ENCODE results near the gene LSAMP.
"Not testable (repeated sequence)": the region's sequence is repeated elsewhere in the genome, so short reads cannot be mapped to it uniquely, and the experiment has no call there.

The LSAMP gene

DNA sequence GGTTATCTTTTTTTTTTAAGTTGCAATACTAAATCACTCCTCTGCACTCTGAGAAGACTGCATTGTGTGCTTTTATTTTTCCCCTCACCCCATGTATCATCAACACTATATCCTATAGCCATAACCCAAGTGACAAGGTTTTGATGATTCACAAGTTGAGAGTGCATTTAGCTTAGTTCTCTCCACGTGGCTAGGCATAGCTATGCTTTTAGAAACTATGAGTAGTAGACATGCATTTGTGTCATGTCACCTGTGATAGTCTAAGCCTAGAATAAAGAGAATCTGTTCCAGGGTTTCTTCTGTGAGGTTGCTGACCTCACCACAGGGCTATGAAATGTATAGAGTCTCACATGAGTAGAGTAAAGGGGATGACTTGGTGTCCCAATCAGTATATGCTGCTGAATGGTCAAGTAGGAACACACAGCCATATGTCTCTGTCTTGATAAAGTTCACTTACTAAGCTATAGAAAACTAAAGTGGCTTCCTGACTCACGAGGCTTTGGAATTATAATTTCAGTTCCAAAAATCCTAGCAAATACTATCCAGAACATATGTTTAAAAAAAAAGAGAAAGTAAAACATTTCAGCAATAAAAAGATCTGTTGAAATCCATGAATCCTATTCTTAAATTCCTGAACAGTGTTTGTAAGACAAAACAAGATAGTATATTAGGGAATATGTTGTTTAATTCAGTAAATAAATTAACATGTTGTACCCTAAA, 206.3 kb downstream of the LSAMP start:
- no peaks in the 10 kb centered on the region for H3K9me3 Mint-ChIP-seq
- no peak overlapping the region for H3K4me3 Mint-ChIP-seq
- H3K4me1 Mint-ChIP-seq = no peaks in the 10 kb centered on the region
- H3K27ac Mint-ChIP-seq = no peak overlapping the region
- DNase-seq (no peak), ATAC-seq (no peak)
- no peaks in the 10 kb centered on the region for H3K27me3 Mint-ChIP-seq
- no peaks in the 10 kb centered on the region for H3K36me3 Mint-ChIP-seq (ENCODE audit: low read depth)

DNA sequence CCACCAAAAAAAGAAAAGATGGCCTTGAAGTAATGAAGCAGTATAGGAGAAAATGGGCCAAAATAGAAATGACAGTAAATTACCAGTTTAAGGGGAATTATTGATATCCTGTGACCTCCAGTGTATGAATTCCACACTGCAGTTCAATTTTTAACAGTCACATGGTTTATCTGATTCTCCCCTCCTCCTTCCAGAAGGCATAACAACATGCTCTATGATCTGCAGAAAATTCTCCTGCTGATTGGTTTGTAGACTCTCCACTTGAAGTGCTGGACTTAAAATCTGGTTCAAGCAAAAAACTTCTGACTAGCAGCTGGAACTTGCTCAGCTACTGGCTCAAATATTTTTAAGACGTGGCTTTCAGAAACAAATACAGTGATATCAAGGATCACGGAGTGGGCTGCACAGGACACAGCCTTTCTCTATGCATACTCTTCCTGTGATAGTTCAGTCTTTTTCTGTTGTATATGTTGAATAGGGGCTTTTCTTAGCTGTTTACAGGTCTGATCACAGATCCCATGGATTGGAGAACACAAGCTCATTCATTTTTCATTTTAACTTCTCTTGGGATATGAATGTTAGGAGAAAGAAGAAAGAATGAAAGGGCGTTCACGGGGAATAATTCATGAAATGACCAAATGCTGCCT, 211.5 kb downstream of the LSAMP start:
- Mint-ChIP-seq H3K4me3 (no peak overlapping the region), H3K9me3 (no peaks in the 10 kb centered on the region), H3K36me3 (ENCODE audit: low read depth) (no peaks in the 10 kb centered on the region), H3K27ac (no peak overlapping the region), H3K4me1 (no peaks in the 10 kb centered on the region), H3K27me3 (no peaks in the 10 kb centered on the region)
- DNase-seq = no peak
- no peak for ATAC-seq

DNA sequence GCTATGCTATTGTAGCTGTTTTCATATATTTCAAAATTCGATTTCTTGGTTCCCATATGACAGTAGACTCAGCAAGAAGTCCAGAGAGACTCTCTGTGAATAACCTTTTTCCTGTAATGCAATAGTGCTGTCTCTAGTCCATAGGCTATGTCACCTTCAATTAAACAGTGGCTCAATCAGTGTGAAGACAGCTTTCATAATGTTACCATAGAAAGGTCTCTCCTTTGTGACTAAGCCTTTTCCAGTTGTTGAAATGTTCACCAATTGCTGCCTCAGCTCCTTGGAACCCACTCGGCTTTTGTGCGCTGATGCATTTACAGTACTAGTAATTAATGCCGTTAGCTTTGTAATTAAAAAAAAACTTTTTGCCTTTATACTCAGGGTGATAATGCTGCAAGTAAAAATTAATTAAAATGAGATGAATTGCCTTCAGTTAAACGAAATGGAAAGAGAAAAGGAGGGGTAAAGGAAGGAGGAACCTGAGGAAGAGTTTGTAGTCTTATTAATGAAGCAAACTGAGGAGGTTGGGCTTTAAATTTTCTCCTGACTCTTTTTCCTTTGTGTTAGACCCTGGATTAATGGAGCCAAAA, 214.8 kb downstream of the LSAMP start:
- Mint-ChIP-seq H3K9me3 (peaks cover 9% of the 10 kb centered on the region), H3K27me3 (no peaks in the 10 kb centered on the region), H3K4me3 (no peak overlapping the region), H3K4me1 (no peaks in the 10 kb centered on the region), H3K27ac (no peak overlapping the region), H3K36me3 (ENCODE audit: low read depth) (no peaks in the 10 kb centered on the region)
- no peak for DNase-seq
- ATAC-seq = no peak

DNA sequence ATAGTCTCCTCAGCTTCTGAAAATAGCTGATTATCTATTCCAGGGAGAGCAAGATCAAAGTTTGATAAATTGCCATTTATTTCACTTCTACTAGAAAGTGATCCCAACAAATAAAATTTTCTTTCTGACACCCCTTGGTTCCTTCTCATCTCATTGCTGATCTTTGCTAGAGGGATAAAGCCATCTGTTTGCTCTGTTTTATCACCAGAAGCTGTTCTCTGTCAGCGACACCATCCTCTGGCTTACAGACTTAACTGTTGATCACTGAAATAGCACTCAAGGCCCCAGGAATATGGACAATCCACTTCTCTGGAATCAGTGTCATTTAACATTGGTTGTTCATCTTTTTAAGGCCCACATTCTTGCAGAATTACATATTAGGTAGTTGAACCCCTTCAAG, 219.0 kb downstream of the LSAMP start:
- Mint-ChIP-seq H3K4me3 (no peak overlapping the region), H3K9me3 (peaks cover 9% of the 10 kb centered on the region), H3K27ac (no peak overlapping the region), H3K4me1 (no peaks in the 10 kb centered on the region), H3K36me3 (ENCODE audit: low read depth) (no peaks in the 10 kb centered on the region), H3K27me3 (no peaks in the 10 kb centered on the region)
- no peak for ATAC-seq
- DNase-seq = no peak

DNA sequence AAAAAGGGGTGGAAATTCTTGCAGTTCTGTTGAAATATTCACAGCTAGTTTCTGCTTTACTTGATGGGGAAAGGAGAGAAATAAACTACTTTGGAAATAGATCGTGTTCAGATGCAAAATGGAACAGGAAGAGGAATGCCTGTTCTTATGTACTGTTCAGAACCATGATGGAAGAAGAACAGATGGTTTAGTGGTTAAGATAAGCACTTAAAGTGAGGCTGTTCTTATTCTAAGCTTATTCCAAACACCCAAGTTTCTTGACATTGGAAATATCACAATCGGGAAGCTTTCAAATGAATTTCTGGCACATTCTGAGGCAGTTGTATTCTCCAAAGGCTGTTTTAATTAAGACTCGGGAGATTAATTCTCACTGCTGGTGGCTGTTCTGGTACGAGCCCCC, 228.5 kb downstream of the LSAMP start:
- no peak for ATAC-seq
- Mint-ChIP-seq H3K9me3 (peaks cover 3% of the 10 kb centered on the region), H3K4me3 (no peak overlapping the region), H3K36me3 (ENCODE audit: low read depth) (no peaks in the 10 kb centered on the region), H3K27ac (no peak overlapping the region), H3K27me3 (no peaks in the 10 kb centered on the region), H3K4me1 (no peaks in the 10 kb centered on the region)
- DNase-seq = no peak

DNA sequence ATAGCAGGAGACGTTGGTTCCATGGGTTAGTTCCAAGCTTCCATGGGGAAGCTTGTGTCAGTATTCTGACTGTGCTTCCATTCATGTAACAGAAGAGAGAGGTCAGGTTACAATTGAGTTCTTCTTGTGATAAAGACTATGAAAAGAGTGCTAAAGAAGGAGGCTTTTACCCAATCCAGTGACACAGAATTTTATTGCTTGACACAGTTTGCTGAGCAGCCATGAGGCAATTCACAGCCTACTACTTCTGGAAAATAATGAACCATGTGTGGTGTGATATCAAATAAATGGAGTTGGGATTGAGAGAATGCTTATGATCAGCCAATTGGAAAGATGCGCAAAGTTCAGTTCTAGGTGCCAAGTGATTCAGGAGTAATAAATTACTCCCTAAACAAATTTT, 233.4 kb downstream of the LSAMP start:
- H3K27ac Mint-ChIP-seq = no peak overlapping the region
- ATAC-seq (no peak), DNase-seq (no peak)
- H3K4me1 Mint-ChIP-seq = no peaks in the 10 kb centered on the region
- no peaks in the 10 kb centered on the region for H3K27me3 Mint-ChIP-seq
- peaks cover 9% of the 10 kb centered on the region for H3K9me3 Mint-ChIP-seq
- H3K4me3 Mint-ChIP-seq = no peak overlapping the region
- no peaks in the 10 kb centered on the region for H3K36me3 Mint-ChIP-seq (ENCODE audit: low read depth)

GRCh38 chr3:116208830-116209229, 236.5 kb downstream of the LSAMP start:
- not testable (repeated sequence) for DNase-seq; H3K4me3 Mint-ChIP-seq; ATAC-seq; H3K36me3 Mint-ChIP-seq (ENCODE audit: low read depth); H3K9me3 Mint-ChIP-seq; H3K4me1 Mint-ChIP-seq; H3K27me3 Mint-ChIP-seq; H3K27ac Mint-ChIP-seq

- Mint-ChIP-seq H3K36me3 (ENCODE audit: low read depth) (no peaks in the 10 kb centered on the region), H3K27me3 (no peaks in the 10 kb centered on the region), H3K4me1 (no peaks in the 10 kb centered on the region), H3K27ac (no peak overlapping the region), H3K4me3 (no peak overlapping the region), H3K9me3 (peaks cover 9% of the 10 kb centered on the region)
- ATAC-seq (no peak), DNase-seq (no peak)
Measured at GRCh38 chr3:116200956-116201690, 244.2 kb downstream of the LSAMP start.

DNA sequence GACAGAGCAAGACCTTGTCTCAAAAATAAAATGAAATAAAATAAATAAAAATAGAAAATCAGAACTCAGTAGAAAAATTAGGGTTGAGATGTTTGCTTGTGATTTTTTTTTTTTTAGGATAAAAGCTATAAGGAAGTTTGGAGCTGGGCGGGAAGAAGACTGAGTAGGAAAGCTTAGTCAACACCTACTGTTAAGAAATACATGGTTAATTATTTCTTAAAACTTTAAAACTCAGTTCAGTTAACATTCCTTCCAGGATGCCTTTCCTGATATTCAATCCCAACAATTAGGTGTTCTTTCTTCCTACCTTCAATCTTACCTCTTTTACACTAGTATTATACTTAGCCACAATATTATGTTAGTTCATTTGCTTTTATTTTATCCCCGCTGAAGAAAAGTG, 246.2 kb downstream of the LSAMP start:
- no peak for ATAC-seq
- Mint-ChIP-seq H3K36me3 (ENCODE audit: low read depth) (no peaks in the 10 kb centered on the region), H3K4me1 (no peaks in the 10 kb centered on the region)

DNA sequence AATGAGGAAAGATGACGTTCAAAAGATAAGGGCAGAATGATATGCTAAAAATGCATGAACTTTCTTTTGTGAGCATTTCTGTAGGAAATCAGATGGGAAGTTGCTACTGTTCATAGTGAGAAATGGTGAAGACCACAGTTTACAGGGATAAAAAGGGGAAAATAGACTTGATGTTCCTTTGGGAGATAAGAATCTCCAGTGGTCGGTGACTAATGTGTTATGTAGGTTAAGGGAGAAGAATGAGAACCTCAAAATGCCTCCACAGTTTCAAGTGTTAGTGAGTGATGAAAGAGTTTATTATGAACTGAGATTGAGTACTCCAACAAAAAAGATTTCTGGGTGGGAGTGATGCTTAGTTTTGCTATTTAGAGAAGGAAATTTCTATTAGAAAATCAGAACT, 247.2 kb downstream of the LSAMP start:
- no peak overlapping the region for H3K4me3 Mint-ChIP-seq
- DNase-seq (no peak), ATAC-seq (no peak)
- no peaks in the 10 kb centered on the region for H3K36me3 Mint-ChIP-seq (ENCODE audit: low read depth)
- no peak overlapping the region for H3K27ac Mint-ChIP-seq
- no peaks in the 10 kb centered on the region for H3K27me3 Mint-ChIP-seq
- H3K4me1 Mint-ChIP-seq = no peaks in the 10 kb centered on the region
- peaks cover 18% of the 10 kb centered on the region for H3K9me3 Mint-ChIP-seq

More for the DNA sequence above, 246.2 kb downstream of the LSAMP start:
- Mint-ChIP-seq H3K9me3 (peaks cover 15% of the 10 kb centered on the region), H3K27ac (no peak overlapping the region), H3K4me3 (no peak overlapping the region), H3K27me3 (no peaks in the 10 kb centered on the region)
- no peak for DNase-seq

GRCh38 chr3:116192464-116192863, 252.8 kb downstream of the LSAMP start:
- no peaks in the 10 kb centered on the region for H3K27me3 Mint-ChIP-seq
- H3K27ac Mint-ChIP-seq = no peak overlapping the region
- H3K36me3 Mint-ChIP-seq (ENCODE audit: low read depth) = no peaks in the 10 kb centered on the region
- no peak overlapping the region for H3K4me3 Mint-ChIP-seq
- DNase-seq (no peak), ATAC-seq (no peak)
- no peaks in the 10 kb centered on the region for H3K4me1 Mint-ChIP-seq
- H3K9me3 Mint-ChIP-seq = peaks cover 10% of the 10 kb centered on the region

- Mint-ChIP-seq H3K4me3 (no peak overlapping the region), H3K4me1 (no peaks in the 10 kb centered on the region)
Measured at GRCh38 chr3:116191409-116191808, 253.9 kb downstream of the LSAMP start.

DNA sequence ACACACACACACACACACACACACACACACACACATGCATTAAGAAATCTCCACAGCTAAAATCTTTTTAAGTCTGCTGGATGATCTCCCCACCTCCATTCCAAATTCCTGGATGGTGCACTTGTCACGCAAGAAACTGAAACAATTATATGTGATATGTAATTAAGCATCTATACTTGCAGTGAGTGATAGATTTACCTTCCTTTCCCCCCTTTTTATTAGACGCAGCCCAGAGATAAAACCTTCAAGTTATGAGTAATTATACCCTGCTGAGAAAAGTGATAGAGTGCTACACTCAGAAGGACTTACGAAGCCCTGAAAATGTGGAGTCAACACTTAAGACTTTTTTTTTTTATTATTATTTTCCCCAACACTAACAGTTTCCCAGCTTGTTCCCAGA, 255.2 kb downstream of the LSAMP start:
- no peak for ATAC-seq
- no peak overlapping the region for H3K4me3 Mint-ChIP-seq
- H3K36me3 Mint-ChIP-seq (ENCODE audit: low read depth) = no peaks in the 10 kb centered on the region
- no peaks in the 10 kb centered on the region for H3K27me3 Mint-ChIP-seq
- peaks cover 10% of the 10 kb centered on the region for H3K9me3 Mint-ChIP-seq
- H3K4me1 Mint-ChIP-seq = no peaks in the 10 kb centered on the region
- no peak for DNase-seq
- H3K27ac Mint-ChIP-seq = no peak overlapping the region

More at GRCh38 chr3:116191409-116191808, 253.9 kb downstream of the LSAMP start:
- no peaks in the 10 kb centered on the region for H3K36me3 Mint-ChIP-seq (ENCODE audit: low read depth)
- DNase-seq = no peak
- ATAC-seq = no peak
- H3K27ac Mint-ChIP-seq = no peak overlapping the region
- H3K27me3 Mint-ChIP-seq = no peaks in the 10 kb centered on the region
- H3K9me3 Mint-ChIP-seq = peaks cover 10% of the 10 kb centered on the region

DNA sequence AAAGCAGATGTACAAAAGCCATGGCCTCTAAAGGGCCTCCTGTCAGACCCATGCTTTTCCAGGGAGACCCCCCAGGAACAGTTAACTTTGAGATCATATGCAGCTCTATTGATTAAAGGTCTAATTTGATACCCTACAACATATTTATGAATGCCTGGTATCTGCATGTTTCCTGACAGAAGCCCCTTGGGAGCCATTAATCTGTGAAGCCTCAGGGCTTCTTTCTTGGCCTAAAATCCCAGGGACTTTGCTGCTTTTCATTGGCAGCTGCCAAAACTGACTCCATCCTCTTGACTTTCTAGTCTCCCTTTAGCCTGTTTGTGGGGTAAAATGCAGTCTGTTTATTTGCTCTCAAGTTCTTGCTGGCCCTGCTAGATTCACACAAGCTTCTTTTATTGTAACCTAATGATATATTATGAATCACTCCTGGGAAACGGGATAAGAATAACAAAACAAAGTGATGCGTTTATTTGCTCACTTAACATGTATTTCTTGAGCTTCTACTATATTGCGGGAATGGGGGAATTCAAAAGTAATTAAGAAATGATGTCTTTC, 257.0 kb downstream of the LSAMP start:
- H3K27me3 Mint-ChIP-seq = no peaks in the 10 kb centered on the region
- no peak for DNase-seq
- no peak overlapping the region for H3K27ac Mint-ChIP-seq
- no peaks in the 10 kb centered on the region for H3K36me3 Mint-ChIP-seq (ENCODE audit: low read depth)
- no peak for ATAC-seq
- no peaks in the 10 kb centered on the region for H3K9me3 Mint-ChIP-seq
- no peaks in the 10 kb centered on the region for H3K4me1 Mint-ChIP-seq
- H3K4me3 Mint-ChIP-seq = no peak overlapping the region

All from activated naive CD8-positive, alpha-beta T cell treated with anti-CD3 and anti-CD28 coated beads, Interleukin-2, amount 50 U/mL, for 24 hours (primary cell).